ENCODE data around the gene CUL5. TPM values are rescaled to one million over a fixed set of nuclear protein-coding genes. Genes with fewer than 3 reads are reported as not detected.

CUL5 gene
- total and polyA plus RNA-seq, 2 experiments from 2014 or later: 26.0 to 40.9 TPM

DNA sequence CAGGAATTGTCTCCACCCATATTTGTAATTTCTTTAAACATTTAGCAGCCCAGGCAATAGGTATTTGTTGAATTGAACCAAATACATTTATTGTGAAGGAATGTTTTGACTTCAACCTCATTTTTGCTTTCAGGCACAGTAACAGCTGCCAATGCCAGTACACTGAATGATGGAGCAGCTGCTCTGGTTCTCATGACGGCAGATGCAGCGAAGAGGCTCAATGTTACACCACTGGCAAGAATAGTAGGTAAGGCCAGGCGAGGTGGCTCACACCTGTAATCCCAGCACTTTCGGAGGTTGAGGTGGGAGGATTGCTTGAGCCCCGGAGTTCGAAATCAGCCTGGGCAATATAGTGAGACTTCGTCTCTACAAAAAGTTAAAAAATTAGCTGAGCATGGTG, 133.6 kb downstream of the CUL5 start:
- no peak overlapping the region for H3K4me3 ChIP-seq
- ATAC-seq (no peak), DNase-seq (ENCODE audit: low spot score) (no peak)
- no peaks in the 10 kb centered on the region for H3K79me2 ChIP-seq (replicated peaks; ENCODE audit: insufficient read depth)
- Mint-ChIP-seq H3K27me3 (ENCODE audit: insufficient read depth, low read depth, poor library complexity) (peaks cover 4% of the 10 kb centered on the region), H3K27ac (no peak overlapping the region), H3K9me3 (no peaks in the 10 kb centered on the region), H3K4me3 (no peak overlapping the region), H3K4me1 (no peaks in the 10 kb centered on the region), H3K36me3 (ENCODE audit: low read depth) (peaks cover 38% of the 10 kb centered on the region)
- no peak overlapping the region for H3K4me2 ChIP-seq
- no peak overlapping the region for H3K27ac ChIP-seq (ENCODE audit: low read depth)
- H2AFZ ChIP-seq: no peak overlapping the region
- no peaks in the 10 kb centered on the region for H4K20me1 ChIP-seq (replicated peaks; ENCODE audit: insufficient read depth)
- H3K27me3 ChIP-seq (ENCODE audit: insufficient read depth): no peaks in the 10 kb centered on the region
- no peak for TF ChIP-seq EZH2 (IDR thresholded peaks at IDR 0.05; ENCODE audit: low read depth, unreplicated experiment)
- TF ChIP-seq ZNF462 (CRISPR knock-in tag; IDR thresholded peaks at IDR 0.05): no peak
- no peak for TF ChIP-seq CREB1 (CRISPR knock-in tag; IDR thresholded peaks at IDR 0.05; ENCODE audit: low read depth)
- no peak for TF ChIP-seq NANOG (IDR thresholded peaks at IDR 0.05; ENCODE audit: borderline replicate concordance)
- no peak for TF ChIP-seq EZH2phosphoT487 (IDR thresholded peaks at IDR 0.05; ENCODE audit: unreplicated experiment)
- TF ChIP-seq ZNF331 (CRISPR knock-in tag; IDR thresholded peaks at IDR 0.05; ENCODE audit: low read depth): no peak
- TF ChIP-seq, protein P1, sequence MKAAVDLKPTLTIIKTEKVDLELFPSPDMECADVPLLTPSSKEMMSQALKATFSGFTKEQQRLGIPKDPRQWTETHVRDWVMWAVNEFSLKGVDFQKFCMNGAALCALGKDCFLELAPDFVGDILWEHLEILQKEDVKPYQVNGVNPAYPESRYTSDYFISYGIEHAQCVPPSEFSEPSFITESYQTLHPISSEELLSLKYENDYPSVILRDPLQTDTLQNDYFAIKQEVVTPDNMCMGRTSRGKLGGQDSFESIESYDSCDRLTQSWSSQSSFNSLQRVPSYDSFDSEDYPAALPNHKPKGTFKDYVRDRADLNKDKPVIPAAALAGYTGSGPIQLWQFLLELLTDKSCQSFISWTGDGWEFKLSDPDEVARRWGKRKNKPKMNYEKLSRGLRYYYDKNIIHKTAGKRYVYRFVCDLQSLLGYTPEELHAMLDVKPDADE (IDR thresholded peaks at IDR 0.05): no peak
- TF ChIP-seq REST (IDR thresholded peaks at IDR 0.05; ENCODE audit: unreplicated experiment): no peak
- TF ChIP-seq CTCF (conservative IDR thresholded peaks at IDR 0.05; ENCODE audit: low read depth in 2 of 2): no peak
- TF ChIP-seq JUNB (IDR thresholded peaks at IDR 0.05; ENCODE audit: unreplicated experiment): no peak
- no peak for TF ChIP-seq POLR2AphosphoS5 (IDR thresholded peaks at IDR 0.05; ENCODE audit: low read depth)
- no peak for TF ChIP-seq STAT1 (IDR thresholded peaks at IDR 0.05; ENCODE audit: unreplicated experiment)
- no peak for TF ChIP-seq ZNF114 (CRISPR knock-in tag; IDR thresholded peaks at IDR 0.05)
- no peaks in the 10 kb centered on the region for H3K4me1 ChIP-seq (ENCODE audit: insufficient read depth)
- H3K36me3 ChIP-seq (ENCODE audit: insufficient read depth): peaks cover 15% of the 10 kb centered on the region
- H3K9me2 ChIP-seq (ENCODE audit: insufficient read depth): no peaks in the 10 kb centered on the region
- no peaks in the 10 kb centered on the region for H3F3A ChIP-seq (replicated peaks; ENCODE audit: low read depth)
